GM10248 (cell line): ENCODE results near the gene ME3.

Source experiments
- CTCF ChIA-PET: fragments of 300-600 bp; sonication (Branson Sonifier 250); formaldehyde crosslinking; extraction: SDS; loops from one replicate; lab custom pipeline; 2021; ENCODE audit warnings: antibody characterized with exemption; lab: Yijun Ruan, JAX
- POLR2A ChIA-PET: fragments of 350-650 bp; sonication (Branson Sonifier 250); formaldehyde crosslinking; extraction: SDS; loops from one replicate; lab custom pipeline; 2020; ENCODE audit warnings: antibody characterized with exemption; lab: Yijun Ruan, JAX
- DNase-seq: peaks from one replicate; pipeline ENCODE4 v3.0.0; 2012; ENCODE audit errors: extremely low spot score
- TF ChIP-seq, protein P1 (sequence below): IDR thresholded peaks from 2 replicates; pipeline ENCODE4 v1.5.1; 2012; ENCODE audit warnings: mild to moderate bottlenecking, low read depth; ENCODE audit errors: extremely low read depth, missing control alignments, control extremely low read depth

Gene ME3

DNA sequence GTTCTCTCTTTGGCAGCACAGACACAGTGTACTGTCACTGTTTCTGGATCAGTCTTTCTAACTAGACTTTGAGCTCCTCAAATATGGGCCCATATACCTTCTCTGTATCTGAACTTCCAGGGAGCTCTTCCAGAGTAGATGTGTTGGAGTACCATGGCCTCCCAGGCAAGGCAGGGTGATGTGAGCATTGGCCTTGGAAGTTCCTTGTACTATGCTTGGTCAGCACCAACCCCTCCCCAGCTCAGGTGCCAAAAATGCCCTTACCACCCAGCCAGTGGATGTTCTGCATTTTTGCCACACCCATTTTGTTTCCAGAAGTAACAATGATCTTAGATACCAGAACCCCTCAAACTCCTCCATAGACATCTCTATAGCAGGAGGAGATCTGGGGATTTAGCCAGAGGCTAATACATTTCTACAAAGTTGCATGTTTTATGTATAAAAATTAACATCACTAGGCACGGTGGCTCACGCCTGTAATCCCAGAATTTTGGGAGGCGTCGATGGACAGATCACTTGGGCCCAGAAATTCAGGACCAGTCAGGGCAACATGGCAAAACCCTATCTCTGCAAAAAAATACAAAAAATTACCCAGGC is 165.1 kb downstream of the ME3 start:
- POLR2A ChIA-PET = no interaction called here
- TF ChIP-seq, protein P1, sequence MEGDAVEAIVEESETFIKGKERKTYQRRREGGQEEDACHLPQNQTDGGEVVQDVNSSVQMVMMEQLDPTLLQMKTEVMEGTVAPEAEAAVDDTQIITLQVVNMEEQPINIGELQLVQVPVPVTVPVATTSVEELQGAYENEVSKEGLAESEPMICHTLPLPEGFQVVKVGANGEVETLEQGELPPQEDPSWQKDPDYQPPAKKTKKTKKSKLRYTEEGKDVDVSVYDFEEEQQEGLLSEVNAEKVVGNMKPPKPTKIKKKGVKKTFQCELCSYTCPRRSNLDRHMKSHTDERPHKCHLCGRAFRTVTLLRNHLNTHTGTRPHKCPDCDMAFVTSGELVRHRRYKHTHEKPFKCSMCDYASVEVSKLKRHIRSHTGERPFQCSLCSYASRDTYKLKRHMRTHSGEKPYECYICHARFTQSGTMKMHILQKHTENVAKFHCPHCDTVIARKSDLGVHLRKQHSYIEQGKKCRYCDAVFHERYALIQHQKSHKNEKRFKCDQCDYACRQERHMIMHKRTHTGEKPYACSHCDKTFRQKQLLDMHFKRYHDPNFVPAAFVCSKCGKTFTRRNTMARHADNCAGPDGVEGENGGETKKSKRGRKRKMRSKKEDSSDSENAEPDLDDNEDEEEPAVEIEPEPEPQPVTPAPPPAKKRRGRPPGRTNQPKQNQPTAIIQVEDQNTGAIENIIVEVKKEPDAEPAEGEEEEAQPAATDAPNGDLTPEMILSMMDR = no peak
- no peak for DNase-seq
- CTCF ChIA-PET = interaction anchor here (1.1 to 1.9 kb wide), 4 partner anchors 9 to 159 kb away, joined by 3 to 5 read pairs (median 4); no protein-coding TSS in a partner anchor

DNA sequence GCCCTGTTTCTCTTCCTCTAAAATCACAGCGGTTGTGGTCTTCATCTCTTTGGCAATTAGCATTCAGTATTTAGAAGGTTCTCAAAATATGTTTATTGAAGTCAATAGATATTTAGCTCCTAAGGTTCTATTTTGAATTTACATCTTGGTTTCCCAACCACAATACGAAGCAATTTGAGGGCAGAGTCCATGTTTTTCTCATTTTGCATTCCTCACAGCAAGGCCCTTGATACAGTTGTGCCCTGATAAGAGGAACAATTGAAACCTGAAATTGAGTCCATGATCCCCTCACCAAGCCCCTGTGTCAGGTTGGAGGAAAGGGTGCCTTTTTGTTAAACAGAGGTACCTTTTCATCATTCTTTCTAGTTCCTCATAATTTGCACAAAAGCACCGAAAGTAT is 166.2 kb downstream of the ME3 start:
- POLR2A ChIA-PET = no interaction called here
- CTCF ChIA-PET = interaction anchor here (1.0 to 1.9 kb wide), 2 partner anchors 10 to 25 kb away, joined by 4 to 5 read pairs; no protein-coding TSS in a partner anchor
- DNase-seq = no peak
- TF ChIP-seq, protein P1 = no peak

GRCh38 chr11:86503131-86503530 is 169.3 kb downstream of the ME3 start:
- TF ChIP-seq, protein P1 = no peak
- DNase-seq = no peak
- ChIA-PET POLR2A (no interaction called here), CTCF (interaction anchor here (1.1 to 2.9 kb wide), 2 partner anchors 12 to 36 kb away, joined by 3 to 8 read pairs; no protein-coding TSS in a partner anchor)

- ChIA-PET CTCF (interaction anchor here (1.0 kb wide), 1 partner anchor 106 kb away, joined by 3 read pairs; no protein-coding TSS in a partner anchor), POLR2A (no interaction called here)
- TF ChIP-seq, protein P1 = no peak
- DNase-seq = no peak
Observed at GRCh38 chr11:86502137-86502642, 170.2 kb downstream of the ME3 start.

- TF ChIP-seq, protein P1 = no peak
- DNase-seq = no peak
- POLR2A ChIA-PET = no interaction called here
- CTCF ChIA-PET = no interaction called here
Observed at GRCh38 chr11:86500500-86501140, 171.8 kb downstream of the ME3 start.

- ChIA-PET CTCF (interaction anchor here (1.5 to 2.7 kb wide), 2 partner anchors 15 to 45 kb away, joined by 3 to 11 read pairs; no protein-coding TSS in a partner anchor), POLR2A (no interaction called here)
- TF ChIP-seq, protein P1 = no peak
- DNase-seq = no peak
Observed at GRCh38 chr11:86499723-86500129, 172.7 kb downstream of the ME3 start.
